Prostate gland (tissue), 2 donors: ENCODE results near the gene GPR55.

Source experiments
- POLR2A ChIP-seq: fragments of 450-650 bp; IDR thresholded peaks from one replicate; pipeline ENCODE4 v1.6.1; 2016; ENCODE audit warnings: antibody characterized with exemption, mild to moderate bottlenecking
- TF ChIP-seq, protein P1 (sequence below), 4 experiments: fragments of 200-600 bp in 2 of 4; fragments of 450-650 bp in 2 of 4; sonication (generic) in 2 of 4; IDR thresholded peaks; 1 replicate in 3 of 4; 2 replicates in 1 of 4; pipeline ENCODE4 v1.5.1; 2016 to 2019; ENCODE audit warnings: antibody characterized with exemption in 4 of 4, mild to moderate bottlenecking in 2 of 4, moderate library complexity in 2 of 4

- TF ChIP-seq, protein P1, sequence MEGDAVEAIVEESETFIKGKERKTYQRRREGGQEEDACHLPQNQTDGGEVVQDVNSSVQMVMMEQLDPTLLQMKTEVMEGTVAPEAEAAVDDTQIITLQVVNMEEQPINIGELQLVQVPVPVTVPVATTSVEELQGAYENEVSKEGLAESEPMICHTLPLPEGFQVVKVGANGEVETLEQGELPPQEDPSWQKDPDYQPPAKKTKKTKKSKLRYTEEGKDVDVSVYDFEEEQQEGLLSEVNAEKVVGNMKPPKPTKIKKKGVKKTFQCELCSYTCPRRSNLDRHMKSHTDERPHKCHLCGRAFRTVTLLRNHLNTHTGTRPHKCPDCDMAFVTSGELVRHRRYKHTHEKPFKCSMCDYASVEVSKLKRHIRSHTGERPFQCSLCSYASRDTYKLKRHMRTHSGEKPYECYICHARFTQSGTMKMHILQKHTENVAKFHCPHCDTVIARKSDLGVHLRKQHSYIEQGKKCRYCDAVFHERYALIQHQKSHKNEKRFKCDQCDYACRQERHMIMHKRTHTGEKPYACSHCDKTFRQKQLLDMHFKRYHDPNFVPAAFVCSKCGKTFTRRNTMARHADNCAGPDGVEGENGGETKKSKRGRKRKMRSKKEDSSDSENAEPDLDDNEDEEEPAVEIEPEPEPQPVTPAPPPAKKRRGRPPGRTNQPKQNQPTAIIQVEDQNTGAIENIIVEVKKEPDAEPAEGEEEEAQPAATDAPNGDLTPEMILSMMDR (IDR thresholded peaks at IDR 0.05) = no peak
- no peak for TF ChIP-seq POLR2A
Measured at GRCh38 chr2:230925879-230926765, 1.1 kb upstream of the GPR55 start.
